A673 (cell line): ENCODE measurements around the gene CPN2. TPM values are rescaled to one million over a fixed set of nuclear protein-coding genes. Genes with fewer than 3 reads are reported as not detected.

Experiments
- BruUV-seq: library from RNA; stranded (reverse); fragments of 400-500 nt; replicated peaks from 2 replicates; lab custom pipeline; 2021; lab: Mats Ljungman, UMichigan
- CTCF ChIA-PET: fragments of 300-600 bp; sonication (Branson Sonifier 250); formaldehyde crosslinking; loops from one replicate; lab custom pipeline; 2022; ENCODE audit warnings: antibody characterized with exemption; lab: Charles Lee
- POLR2A ChIA-PET: fragments of 300-600 bp; sonication (Branson Sonifier 250); formaldehyde crosslinking; loops from one replicate; lab custom pipeline; 2022; ENCODE audit warnings: antibody characterized with exemption; ENCODE audit not compliant: low non-redundant PET; lab: Charles Lee
- DNase-seq: peaks from one replicate; pipeline ENCODE4 v3.0.0-alpha.2; 2015; ENCODE audit warnings: low spot score
- H3K27ac ChIP-seq: fragments of 200-600 bp; sonication (generic); 2 replicates; pipeline ENCODE4 v1.5.1; 2016; ENCODE audit warnings: mixed run types, low read depth, mild to moderate bottlenecking, mixed read lengths, antibody characterized with exemption, low read length; ENCODE audit not compliant: poor library complexity, severe bottlenecking
- H3K27me3 ChIP-seq: fragments of 200-600 bp; sonication (generic); replicated peaks from 2 replicates; pipeline ENCODE4 v1.6.1; 2017; ENCODE audit warnings: mixed run types, low read depth, mild to moderate bottlenecking, mixed read lengths, antibody characterized with exemption, low read length; ENCODE audit not compliant: insufficient read depth, poor library complexity
- H3K36me3 ChIP-seq: fragments of 200-600 bp; sonication (generic); 2 replicates; pipeline ENCODE4 v1.6.1; 2016; ENCODE audit warnings: mixed run types, mild to moderate bottlenecking, mixed read lengths, antibody characterized with exemption, low read length; ENCODE audit not compliant: insufficient read depth, poor library complexity, severe bottlenecking
- H3K4me1 ChIP-seq: fragments of 200-600 bp; sonication (generic); 2 replicates; pipeline ENCODE4 v1.6.1; 2017; ENCODE audit warnings: mixed run types, mild to moderate bottlenecking, mixed read lengths, antibody characterized with exemption, low read length; ENCODE audit not compliant: insufficient read depth, poor library complexity, severe bottlenecking
- H3K4me3 ChIP-seq: fragments of 200-600 bp; sonication (generic); 2 replicates; pipeline ENCODE4 v1.5.1; 2016; ENCODE audit warnings: low read depth, mixed run types, mild to moderate bottlenecking, mixed read lengths, low read length; ENCODE audit not compliant: poor library complexity, severe bottlenecking
- H3K9me3 ChIP-seq: fragments of 200-600 bp; sonication (generic); 2 replicates; pipeline ENCODE4 v1.6.1; 2016; ENCODE audit warnings: mixed run types, low read depth, mild to moderate bottlenecking, mixed read lengths, antibody characterized with exemption, low read length; ENCODE audit not compliant: poor library complexity, severe bottlenecking
- EZH2 ChIP-seq: fragments of 200-600 bp; sonication (generic); IDR thresholded peaks from 2 replicates; pipeline ENCODE4 v1.6.1; 2017; ENCODE audit warnings: borderline replicate concordance, low read depth, mild to moderate bottlenecking, mixed read lengths, antibody characterized with exemption, low read length; ENCODE audit not compliant: poor library complexity, severe bottlenecking
- intact Hi-C: fragments of 100-400 bp; cut with micrococcal nuclease; formaldehyde crosslinking; loops from one replicate; pipeline ENCODE4 v1.10.0; 2022; ENCODE audit not compliant: unreplicated experiment
- total RNA-seq: library from RNA; stranded (reverse); gene quantifications from 2 replicates; pipeline ENCODE4 v1.2.3, GENCODE V29; 2021
- TF ChIP-seq, protein P1 (sequence below): fragments of 300-800, 200-600 bp; sonication (generic); conservative IDR thresholded peaks from 2 replicates; pipeline ENCODE4 v1.5.1; 2017; ENCODE audit warnings: low read depth, mild to moderate bottlenecking, antibody characterized with exemption, low read length, moderate library complexity, mixed read lengths

The CPN2 gene
- total RNA-seq, 1 experiment from 2014 or later: not detected

DNA sequence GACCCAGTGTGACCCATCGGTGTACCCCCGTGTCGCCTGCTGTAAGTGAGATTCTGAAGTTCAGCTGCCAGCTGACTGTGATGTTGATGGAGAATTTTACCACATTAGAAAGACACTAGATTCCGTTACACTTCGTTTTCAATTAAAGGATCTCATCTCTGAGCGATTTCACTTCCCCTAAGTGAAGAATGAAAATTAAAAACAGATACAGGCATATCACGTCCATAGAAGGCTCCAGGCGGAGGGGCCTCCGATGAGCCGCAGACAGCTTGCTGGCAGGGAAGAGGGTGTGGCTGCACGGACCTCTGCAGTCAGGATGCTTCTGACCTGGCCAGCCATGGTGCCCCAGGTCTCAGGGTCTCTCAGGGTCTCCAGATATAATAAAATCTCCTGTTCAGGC lies 6.6 kb upstream of the CPN2 start:
- CTCF ChIA-PET: no interaction called here
- no peak overlapping the region for H3K4me3 ChIP-seq
- H3K36me3 ChIP-seq: no peaks in the 10 kb centered on the region
- no peak for TF ChIP-seq EZH2
- TF ChIP-seq, protein P1, sequence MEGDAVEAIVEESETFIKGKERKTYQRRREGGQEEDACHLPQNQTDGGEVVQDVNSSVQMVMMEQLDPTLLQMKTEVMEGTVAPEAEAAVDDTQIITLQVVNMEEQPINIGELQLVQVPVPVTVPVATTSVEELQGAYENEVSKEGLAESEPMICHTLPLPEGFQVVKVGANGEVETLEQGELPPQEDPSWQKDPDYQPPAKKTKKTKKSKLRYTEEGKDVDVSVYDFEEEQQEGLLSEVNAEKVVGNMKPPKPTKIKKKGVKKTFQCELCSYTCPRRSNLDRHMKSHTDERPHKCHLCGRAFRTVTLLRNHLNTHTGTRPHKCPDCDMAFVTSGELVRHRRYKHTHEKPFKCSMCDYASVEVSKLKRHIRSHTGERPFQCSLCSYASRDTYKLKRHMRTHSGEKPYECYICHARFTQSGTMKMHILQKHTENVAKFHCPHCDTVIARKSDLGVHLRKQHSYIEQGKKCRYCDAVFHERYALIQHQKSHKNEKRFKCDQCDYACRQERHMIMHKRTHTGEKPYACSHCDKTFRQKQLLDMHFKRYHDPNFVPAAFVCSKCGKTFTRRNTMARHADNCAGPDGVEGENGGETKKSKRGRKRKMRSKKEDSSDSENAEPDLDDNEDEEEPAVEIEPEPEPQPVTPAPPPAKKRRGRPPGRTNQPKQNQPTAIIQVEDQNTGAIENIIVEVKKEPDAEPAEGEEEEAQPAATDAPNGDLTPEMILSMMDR: no peak
- no peak for DNase-seq
- no peaks in the 10 kb centered on the region for H3K4me1 ChIP-seq
- BruUV-seq: no TSS peak
- no peaks in the 10 kb centered on the region for H3K27me3 ChIP-seq
- intact Hi-C loops: no loop called here
- no peaks in the 10 kb centered on the region for H3K9me3 ChIP-seq
- POLR2A ChIA-PET: interaction anchor here (0.6 kb wide), 1 partner anchor 26 kb away, joined by 4 read pairs; no protein-coding TSS in a partner anchor
- no peak overlapping the region for H3K27ac ChIP-seq

DNA sequence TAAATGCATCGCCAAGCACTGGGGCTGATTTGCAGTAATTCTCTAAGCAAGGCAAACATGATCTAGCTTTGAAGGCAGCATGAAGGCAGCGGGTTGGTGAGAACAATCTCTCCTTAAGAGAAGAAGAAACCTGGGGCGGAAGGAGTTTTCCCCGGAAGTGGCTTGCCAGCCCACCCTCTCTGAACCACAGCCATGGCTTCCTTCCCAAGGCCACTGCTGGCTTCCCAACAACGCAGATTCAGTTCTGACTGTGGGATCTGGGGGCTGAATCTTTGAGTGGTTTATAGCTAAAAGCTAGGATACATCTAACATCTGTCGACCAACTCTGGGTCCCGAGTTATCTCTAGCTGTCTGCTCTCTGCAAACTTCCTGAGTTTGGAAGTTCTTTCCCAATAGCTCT lies 4.3 kb upstream of the CPN2 start:
- no TSS peak for BruUV-seq
- no peak for DNase-seq
- Histone ChIP-seq H3K4me1 (peaks cover 11% of the 10 kb centered on the region), H3K4me3 (no peak overlapping the region), H3K27me3 (no peaks in the 10 kb centered on the region), H3K36me3 (no peaks in the 10 kb centered on the region), H3K27ac (no peak overlapping the region), H3K9me3 (no peaks in the 10 kb centered on the region)
- intact Hi-C loops: no loop called here
- ChIA-PET CTCF (no interaction called here), POLR2A (no interaction called here)
- TF ChIP-seq EZH2: no peak
- TF ChIP-seq, protein P1: no peak

DNA sequence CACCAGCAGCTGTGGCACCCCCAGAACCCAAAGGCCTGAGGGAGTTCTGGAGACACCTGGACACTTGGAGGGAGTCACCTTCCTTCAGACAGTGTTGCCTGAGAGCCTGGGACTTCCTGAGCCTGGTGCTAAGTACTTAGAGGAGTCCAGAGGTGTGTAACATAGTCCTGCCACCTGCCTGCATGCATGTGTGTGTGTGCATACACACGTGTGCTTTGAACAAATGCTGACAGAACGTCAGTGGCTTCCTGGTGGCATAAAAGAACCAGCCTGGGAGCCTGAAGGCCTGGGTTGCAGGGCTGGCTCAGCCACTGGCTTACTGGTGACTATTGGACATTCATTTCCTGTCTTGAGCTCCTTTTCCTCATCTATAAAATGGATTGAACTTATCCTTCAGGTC lies 3.2 kb upstream of the CPN2 start:
- Histone ChIP-seq H3K27me3 (no peaks in the 10 kb centered on the region), H3K4me1 (peaks cover 17% of the 10 kb centered on the region), H3K9me3 (no peaks in the 10 kb centered on the region), H3K27ac (no peak overlapping the region), H3K36me3 (no peaks in the 10 kb centered on the region), H3K4me3 (no peak overlapping the region)
- CTCF ChIA-PET: no interaction called here
- intact Hi-C loops: no loop called here
- TF ChIP-seq, protein P1: no peak
- no peak for TF ChIP-seq EZH2
- POLR2A ChIA-PET: no interaction called here
- no peak for DNase-seq
- no TSS peak for BruUV-seq
